ENCODE measurements around the gene RPAIN.

The RPAIN gene

GRCh38 chr17:5396612-5397011 is 23.4 kb upstream of the RPAIN start:
- TF ChIP-seq CTCF (conservative IDR thresholded peaks at IDR 0.05; ENCODE audit: low read depth, low read length) = no peak
- Histone ChIP-seq H3K79me2 (ENCODE audit: insufficient read depth, low read depth) (no peaks in the 10 kb centered on the region), H3K36me3 (ENCODE audit: insufficient read depth) (no peaks in the 10 kb centered on the region), H3K27me3 (ENCODE audit: insufficient read depth, low read depth) (no peaks in the 10 kb centered on the region), H3K9ac (no peak overlapping the region), H3K27ac (no peak overlapping the region), H2AFZ (ENCODE audit: low read depth) (no peak overlapping the region), H4K20me1 (ENCODE audit: insufficient read depth) (no peaks in the 10 kb centered on the region), H3K4me2 (no peak overlapping the region), H3K4me3 (IDR thresholded peaks at IDR 0.05; ENCODE audit: insufficient read depth, low read depth, low read length) (no peak overlapping the region), H3K4me1 (ENCODE audit: low read depth, poor library complexity, severe bottlenecking) (no peaks in the 10 kb centered on the region)

- Histone ChIP-seq H3K79me2 (ENCODE audit: insufficient read depth, low read depth) (no peaks in the 10 kb centered on the region), H4K20me1 (ENCODE audit: insufficient read depth) (no peaks in the 10 kb centered on the region), H2AFZ (ENCODE audit: low read depth) (no peak overlapping the region), H3K9ac (no peak overlapping the region), H3K27ac (no peak overlapping the region), H3K4me3 (IDR thresholded peaks at IDR 0.05; ENCODE audit: insufficient read depth, low read depth, low read length) (no peak overlapping the region), H3K4me1 (ENCODE audit: low read depth, poor library complexity, severe bottlenecking) (no peaks in the 10 kb centered on the region), H3K36me3 (ENCODE audit: insufficient read depth) (no peaks in the 10 kb centered on the region), H3K27me3 (ENCODE audit: insufficient read depth, low read depth) (no peaks in the 10 kb centered on the region), H3K4me2 (no peak overlapping the region)
- TF ChIP-seq CTCF (conservative IDR thresholded peaks at IDR 0.05; ENCODE audit: low read depth, low read length) = no peak
Observed at GRCh38 chr17:5399767-5400166, 20.2 kb upstream of the RPAIN start.

- H2AFZ ChIP-seq (ENCODE audit: low read depth) = no peak overlapping the region
- no peak for TF ChIP-seq CTCF (conservative IDR thresholded peaks at IDR 0.05; ENCODE audit: low read depth, low read length)
- no peaks in the 10 kb centered on the region for H4K20me1 ChIP-seq (ENCODE audit: insufficient read depth)
- H3K4me3 ChIP-seq (IDR thresholded peaks at IDR 0.05; ENCODE audit: insufficient read depth, low read depth, low read length) = no peak overlapping the region
- no peaks in the 10 kb centered on the region for H3K27me3 ChIP-seq (ENCODE audit: insufficient read depth, low read depth)
- H3K4me1 ChIP-seq (ENCODE audit: low read depth, poor library complexity, severe bottlenecking) = no peaks in the 10 kb centered on the region
- no peak overlapping the region for H3K9ac ChIP-seq
- no peaks in the 10 kb centered on the region for H3K36me3 ChIP-seq (ENCODE audit: insufficient read depth)
- H3K4me2 ChIP-seq = no peak overlapping the region
- no peak overlapping the region for H3K27ac ChIP-seq
- no peaks in the 10 kb centered on the region for H3K79me2 ChIP-seq (ENCODE audit: insufficient read depth, low read depth)
Observed at GRCh38 chr17:5405400-5405799, 14.6 kb upstream of the RPAIN start.

- Histone ChIP-seq H3K79me2 (ENCODE audit: insufficient read depth, low read depth) (no peaks in the 10 kb centered on the region), H3K27me3 (ENCODE audit: insufficient read depth, low read depth) (no peaks in the 10 kb centered on the region), H3K9ac (no peak overlapping the region), H4K20me1 (ENCODE audit: insufficient read depth) (no peaks in the 10 kb centered on the region), H3K4me2 (no peak overlapping the region), H3K27ac (no peak overlapping the region), H2AFZ (ENCODE audit: low read depth) (no peak overlapping the region), H3K4me1 (ENCODE audit: low read depth, poor library complexity, severe bottlenecking) (no peaks in the 10 kb centered on the region), H3K4me3 (IDR thresholded peaks at IDR 0.05; ENCODE audit: insufficient read depth, low read depth, low read length) (no peak overlapping the region), H3K36me3 (ENCODE audit: insufficient read depth) (no peaks in the 10 kb centered on the region)
- TF ChIP-seq CTCF (conservative IDR thresholded peaks at IDR 0.05; ENCODE audit: low read depth, low read length) = no peak
Observed at GRCh38 chr17:5408186-5408585, 11.8 kb upstream of the RPAIN start.

All from KMS-11 (cell line).